Activated effector memory CD4-positive, alpha-beta T cell treated with anti-CD3 and anti-CD28 coated beads, Interleukin-2, amount 50 U/mL, for 16 hours (primary cell): Measurements from ENCODE around the gene FAM20C.

ENCODE experiments used
- DNase-seq: peaks from one replicate; pipeline ENCODE4 v3.0.0-alpha.2; 2020

The FAM20C gene

DNA sequence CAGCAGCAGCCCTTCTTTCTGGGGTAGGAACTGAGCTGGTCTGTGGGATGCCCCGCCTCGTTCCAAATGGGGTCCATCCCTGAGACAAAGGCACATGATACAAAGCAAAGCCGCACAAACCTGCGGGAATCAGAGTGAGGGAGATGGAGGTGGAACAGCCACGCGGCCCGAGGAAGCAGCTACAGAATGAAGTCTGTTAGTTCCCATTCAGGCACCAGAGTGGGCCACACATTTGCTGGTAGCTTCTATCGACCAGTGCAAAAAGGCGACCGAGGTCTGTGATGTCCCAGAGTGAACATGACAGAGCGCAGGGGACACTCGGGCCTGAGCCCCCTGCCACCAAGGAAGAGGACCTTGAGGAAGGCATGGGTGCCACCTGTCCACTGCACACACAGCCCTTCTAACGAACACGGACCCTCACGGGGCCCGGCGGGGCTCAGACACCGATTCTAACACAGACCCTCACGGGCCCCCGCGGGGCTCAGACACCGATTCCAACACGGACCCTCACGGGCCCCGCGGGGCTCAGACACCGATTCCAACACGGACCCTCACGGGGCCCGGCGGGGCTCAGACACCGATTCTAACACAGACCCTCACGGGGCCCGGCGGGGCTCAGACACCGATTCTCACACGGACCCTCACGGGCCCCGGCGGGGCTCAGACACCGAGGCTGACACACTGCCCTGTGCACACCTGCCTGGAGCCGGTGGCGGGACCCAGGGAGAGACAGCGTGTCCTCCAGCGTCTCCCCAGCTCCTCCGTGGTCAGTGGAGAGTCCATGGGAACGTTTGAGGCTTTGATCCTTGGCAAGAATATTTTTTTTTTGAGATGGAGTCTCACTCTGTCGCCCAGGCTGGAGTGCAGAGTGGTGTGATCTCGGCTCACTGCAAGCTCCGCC lies 32.8 kb upstream of the FAM20C start:
- no peak for DNase-seq

DNA sequence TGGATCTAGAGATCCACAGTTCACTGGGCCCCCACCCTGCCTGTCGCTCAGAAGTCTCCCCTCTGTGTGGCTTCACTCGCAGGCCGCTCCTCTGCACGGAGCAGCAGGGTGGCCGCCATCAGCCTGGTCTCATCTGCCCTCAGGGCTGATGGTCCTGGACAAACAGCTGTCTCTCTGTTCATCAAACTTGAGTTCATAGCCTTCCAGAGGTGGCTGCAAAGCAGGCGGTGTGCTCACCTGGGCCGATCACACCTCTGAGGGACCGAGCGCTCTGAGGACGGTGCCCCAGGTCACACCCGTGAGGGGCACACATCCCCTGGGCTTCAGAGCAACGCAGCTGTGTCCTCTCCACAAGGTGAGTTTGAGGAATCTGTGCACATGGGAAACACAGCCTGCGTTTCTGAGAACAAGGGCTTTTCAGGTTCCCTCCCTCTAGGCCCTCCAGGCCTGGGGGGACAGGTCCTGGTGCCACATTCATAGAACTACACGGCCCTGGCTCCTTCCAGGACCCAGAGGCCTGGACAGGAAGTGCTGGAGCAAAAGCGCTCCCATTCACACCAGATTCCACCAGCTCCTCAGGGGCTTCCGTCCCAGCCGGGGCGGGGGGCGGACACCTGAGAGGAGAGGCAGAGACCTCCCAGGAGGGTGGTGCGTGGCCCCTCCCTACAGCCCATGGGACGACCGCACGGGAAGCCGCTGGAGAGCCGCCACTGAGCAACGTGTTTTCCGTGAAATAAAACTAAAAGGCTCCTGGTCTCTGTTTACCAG lies 31.2 kb upstream of the FAM20C start:
- DNase-seq: no peak

DNA sequence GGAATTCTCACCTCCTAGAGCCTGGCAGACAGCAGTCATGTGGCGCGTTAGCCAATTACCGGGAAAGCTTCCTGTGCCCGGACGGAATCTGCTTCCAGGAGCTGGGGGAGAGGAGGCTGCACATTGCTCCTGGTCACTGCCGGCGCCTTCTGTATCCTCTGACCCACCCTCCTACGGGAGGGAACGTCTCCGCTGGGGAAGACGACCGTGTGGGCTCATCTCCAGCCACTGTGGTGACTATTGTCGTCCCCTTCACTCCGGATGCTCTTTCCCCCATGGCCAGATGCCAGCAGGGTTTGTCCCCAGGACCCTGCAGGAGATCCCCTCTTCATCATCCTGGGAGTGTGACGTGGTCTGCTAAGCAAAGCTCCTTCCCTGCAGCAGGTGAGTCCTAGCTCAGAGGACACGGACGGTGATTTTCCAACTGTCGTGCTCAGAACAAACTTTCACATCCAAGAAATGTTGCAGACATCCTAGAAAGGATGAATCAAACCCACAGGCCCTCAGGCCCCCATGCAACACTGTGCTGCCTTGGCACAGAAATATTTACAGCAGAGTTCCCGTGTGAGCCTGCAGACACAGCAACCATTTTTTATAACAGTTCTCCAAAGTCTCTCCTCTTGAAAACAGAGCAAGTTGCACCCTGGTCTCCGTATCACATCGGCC lies 29.6 kb upstream of the FAM20C start:
- DNase-seq: no peak

DNA sequence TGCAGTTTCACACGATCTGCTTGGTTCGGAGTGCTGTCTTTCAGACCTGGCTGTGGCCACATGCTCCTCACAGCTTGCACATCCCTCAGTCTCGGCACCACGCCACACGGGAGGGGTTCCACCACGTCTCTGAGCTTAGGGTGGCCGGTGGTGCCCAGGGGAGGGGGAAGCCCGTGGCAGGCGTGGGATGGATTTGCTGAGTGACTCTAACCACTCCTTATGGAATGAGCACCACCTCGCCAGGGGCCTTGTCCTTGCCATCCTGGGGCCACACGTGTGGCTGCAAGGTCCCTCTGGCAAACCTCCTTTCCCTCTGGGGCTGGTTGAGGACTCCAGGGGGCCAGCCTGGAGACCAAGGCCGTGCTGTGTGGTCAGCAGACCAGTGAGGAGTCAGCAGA lies 29.1 kb upstream of the FAM20C start:
- no peak for DNase-seq

DNA sequence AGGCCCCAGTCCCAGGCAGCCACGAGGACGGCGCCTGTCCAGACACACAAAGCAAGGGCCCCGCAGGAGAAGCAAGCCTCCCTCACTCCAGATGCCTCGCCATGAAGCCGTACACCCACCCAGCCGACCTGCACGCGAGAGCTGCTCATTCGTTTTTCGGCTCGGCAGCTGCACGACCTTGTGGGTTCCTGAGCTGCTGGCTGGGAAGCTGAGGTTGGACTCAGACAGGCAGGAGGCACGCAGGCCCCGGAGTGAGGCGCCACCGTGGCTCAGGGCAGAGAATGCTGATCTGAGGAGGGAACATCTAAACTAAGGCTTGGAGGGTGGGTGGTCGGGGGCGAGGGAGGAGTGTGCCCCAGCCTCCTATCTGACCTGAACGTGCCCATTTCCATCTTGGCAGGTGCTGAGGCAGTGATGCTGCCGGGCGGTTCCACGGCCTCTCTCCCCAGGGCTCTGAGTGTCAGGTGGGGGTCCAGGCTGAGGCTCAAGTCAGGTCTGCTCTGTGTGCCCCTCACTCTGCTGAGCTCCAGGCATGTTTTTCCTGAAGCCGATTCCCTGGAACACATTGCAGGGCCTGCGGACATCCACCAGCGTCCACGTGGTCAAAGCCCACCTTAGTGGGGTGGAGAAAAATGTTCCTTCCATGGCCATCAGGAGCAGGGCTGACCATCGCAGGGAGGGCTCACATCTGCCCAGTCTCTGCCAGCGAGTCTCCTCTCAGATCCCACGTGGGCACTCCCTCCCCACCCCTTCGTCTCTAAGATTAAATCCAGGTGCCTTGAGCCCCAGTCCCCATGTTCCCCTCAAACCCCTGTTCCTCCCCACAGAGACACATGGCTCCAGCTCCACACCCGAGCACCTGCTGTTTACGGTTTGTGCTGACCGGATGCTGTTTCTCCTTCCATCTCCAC lies 28.1 kb upstream of the FAM20C start:
- DNase-seq: no peak

DNA sequence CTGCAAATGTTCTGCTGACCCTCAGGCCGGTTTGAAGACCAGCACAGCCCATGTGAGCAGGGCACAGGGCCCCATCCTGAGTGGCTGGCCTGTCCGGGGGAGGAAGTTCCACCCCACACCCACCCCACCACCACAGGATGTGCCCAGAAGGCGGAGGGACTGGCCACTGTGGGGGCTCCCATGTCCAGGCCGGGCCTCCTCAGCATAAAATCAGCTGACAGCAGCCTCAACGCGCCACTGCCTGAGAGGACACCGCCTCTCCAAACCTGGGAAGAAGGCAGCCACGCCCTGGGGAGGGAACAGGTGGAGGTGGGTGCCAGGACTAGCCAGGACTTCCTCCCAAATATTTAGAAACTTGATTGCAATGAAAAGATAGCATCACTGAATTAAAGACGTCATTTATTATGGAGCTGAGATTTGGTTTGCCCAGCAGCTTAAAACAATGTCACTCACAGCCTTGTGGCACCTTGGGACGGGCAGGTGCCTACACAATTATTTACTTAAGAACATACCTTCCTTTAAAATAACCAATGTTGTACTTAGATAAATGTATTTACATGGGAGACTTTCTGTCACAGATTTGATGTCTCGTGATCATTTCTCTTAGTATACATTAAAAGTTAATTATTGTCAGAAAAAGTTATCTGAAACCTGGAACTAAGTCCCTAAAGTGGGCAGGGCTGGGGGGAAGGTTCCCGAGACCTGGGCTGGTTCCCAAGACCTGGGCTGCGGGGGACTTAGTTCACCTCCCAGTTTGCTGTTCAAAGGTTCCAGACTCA lies 27.3 kb upstream of the FAM20C start:
- no peak for DNase-seq

DNA sequence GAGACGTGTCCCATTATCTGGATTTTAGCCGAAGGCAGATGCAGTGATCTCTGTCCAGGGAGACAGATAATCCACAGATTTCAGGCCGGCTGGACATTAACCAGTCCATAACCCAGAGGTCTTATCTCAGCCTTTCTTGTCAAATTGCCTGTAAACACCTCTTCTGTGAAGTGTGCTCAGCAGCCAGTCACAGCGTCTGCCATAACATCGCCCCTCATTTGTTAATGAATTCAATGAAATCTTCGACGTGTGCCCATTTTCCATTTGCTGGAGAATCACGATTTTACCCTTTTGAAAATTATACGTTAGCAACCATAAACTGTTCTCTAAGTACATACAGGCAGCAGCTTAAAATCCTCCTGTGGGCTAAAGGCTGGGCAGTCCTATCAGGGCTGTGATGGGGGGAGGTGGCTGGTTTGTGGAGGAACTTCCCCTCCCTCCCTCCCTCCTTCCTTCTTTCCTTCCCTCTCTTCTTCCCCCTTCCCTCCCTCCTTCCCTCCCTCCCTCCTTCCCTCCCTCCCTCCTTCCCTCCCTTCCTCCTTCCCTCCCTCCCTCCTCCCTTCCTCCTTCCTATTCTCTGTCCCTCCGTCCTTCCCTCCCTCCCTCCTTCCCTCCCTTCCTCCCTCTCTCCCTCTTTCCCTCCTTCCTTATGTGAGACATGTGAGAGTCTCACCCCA lies 26.6 kb upstream of the FAM20C start:
- no peak for DNase-seq

DNA sequence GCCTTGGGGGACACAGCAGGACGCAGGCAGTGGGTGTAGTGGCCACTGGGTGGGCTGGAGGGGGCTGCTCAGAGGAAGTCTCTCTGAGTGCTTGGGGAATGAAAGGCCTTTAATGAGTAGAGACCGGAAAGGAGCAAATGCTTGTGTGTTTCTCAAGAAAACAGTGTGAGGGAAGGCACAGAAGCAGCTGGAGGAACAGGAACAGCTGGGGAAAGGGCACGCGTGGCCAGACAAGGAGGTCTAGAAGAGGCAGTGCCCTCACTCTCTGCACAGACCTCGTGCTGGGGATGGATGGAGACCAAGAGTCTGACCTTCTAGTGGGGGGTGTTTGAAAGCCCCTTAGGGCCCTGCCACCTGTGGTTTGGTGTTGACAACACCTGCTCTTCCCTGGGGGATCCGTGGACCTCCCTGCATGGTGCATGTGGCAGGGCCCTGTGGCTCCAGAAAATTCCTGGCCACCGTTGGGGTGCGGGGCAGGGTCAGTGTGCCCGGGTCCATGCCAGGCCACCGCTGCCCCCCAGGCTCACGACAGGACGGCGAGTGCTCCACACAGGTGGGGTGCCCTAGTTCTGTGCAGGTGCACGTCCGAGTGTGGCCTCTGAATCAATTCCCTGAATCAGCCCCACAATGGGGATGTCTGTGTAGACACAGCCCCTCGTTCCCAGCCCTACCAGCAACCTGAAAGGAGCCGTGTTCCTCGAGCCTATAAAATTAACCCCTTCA lies 25.9 kb upstream of the FAM20C start:
- DNase-seq: no peak

DNA sequence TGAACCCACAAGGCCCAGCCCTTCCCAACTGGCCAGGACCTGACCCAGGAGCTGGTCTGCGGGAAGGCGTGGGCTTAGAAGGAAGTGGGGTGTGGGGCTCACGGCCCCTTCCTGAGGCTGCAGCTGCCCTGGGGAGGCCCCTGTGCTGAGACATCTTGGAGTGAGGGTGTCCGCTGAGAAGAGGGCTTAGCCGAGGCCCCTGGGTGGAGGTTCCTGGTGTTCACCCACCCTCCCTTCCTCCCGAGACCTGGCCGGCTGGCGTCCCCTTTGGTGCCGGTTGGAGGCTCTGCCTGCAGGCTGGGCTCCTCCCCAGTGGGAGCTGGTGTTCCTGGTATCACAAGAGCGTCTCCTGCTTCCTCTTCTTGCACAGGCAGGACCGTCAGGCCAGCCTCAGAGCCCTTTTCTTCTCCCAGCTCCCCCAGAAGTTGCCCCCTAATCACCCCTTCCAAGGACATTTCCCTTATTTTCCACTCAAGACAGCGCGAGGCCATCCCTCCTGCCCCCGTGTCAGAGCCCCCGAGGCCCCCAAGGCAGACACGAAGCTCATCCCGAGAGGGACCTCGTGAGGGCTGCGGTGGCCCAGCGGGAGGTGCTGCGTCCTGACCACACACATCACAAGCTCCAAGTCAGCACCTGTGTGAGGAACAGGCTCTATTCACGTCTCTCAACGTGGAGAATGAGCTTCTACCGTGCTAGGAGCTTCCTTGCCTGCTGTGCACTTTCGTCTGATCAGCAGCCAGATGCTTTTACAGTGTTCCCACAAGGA lies 25.1 kb upstream of the FAM20C start:
- no peak for DNase-seq

DNA sequence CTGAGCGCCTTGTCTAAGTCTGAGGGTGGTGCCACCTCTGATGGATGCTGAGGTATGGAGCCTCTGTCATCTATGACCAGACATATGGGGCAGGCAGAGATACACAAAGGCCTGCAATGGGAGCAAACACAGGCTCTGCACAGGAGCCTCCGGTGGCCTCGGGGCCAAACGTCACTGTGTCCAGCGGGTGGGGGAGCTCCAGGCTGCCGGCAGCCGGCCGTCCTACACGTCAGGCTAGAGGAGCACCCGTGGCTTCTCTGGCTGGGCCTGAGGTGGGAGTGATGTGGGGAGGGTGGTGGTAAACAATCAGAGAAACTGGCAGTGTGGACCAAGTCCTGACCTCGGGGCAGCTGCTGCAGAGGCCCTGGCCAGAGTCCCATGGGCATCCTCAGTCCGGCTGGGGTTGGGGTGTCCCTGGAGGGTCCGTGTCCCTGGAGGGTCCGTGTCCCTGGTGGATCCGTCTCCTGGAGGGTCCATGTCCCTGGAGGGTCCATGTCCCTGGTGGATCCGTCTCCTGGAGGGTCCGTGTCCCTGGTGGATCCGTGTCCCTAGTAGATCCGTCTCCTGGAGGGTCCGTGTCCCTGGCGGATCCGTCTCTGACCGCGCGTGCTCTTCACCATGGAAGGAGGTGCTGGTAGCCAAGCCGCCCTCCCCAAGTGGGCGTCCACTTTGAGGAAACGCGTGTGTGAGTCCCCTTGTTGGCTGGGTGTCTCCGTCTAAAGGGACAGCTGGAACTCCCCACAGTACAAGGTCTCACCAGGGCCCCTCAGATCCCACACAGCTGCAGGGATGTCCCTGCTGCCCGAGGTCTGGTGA lies 24.2 kb upstream of the FAM20C start:
- no peak for DNase-seq

DNA sequence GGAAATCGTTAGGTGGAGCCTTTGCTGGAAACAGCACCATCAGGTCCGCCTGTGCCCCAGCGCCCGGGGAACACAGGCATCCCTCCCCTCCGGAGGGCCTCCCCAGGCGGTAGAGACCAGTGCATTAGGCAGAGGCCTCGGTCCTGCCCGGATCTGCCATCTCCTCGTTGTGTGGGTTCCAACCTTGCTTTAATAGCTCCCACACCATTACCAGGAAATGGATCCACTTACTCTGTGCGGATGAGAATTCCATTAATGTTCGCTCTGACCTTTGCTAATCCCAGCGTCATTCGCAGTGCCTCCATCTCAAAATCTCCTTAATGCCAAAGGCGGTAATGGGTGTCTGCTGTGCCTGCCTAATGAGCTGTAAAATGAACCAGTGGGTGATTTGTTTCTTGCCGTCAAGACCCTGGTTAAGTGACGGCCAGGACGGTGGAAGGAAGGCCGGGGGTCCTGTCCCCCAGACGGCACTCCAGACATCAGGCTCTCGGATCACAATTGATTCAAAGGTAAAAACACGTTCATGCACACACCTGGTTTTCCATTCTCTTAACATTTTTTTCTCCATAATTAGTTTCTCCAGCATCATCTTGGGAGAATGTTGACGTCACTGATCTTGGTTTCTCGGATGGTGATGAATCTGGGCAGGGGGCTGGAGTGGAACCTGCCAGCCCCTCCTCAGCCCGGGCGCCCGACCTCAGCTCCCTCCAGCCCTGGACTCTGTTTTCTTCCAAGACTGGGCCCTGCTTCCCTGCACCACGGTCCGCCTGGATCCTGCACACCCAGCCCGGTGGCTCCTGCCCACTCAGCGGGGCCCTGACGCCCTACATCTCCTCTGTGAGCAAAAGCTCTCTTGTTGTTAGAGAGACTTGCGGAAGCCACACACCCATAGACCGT lies 22.8 kb upstream of the FAM20C start:
- DNase-seq: no peak

DNA sequence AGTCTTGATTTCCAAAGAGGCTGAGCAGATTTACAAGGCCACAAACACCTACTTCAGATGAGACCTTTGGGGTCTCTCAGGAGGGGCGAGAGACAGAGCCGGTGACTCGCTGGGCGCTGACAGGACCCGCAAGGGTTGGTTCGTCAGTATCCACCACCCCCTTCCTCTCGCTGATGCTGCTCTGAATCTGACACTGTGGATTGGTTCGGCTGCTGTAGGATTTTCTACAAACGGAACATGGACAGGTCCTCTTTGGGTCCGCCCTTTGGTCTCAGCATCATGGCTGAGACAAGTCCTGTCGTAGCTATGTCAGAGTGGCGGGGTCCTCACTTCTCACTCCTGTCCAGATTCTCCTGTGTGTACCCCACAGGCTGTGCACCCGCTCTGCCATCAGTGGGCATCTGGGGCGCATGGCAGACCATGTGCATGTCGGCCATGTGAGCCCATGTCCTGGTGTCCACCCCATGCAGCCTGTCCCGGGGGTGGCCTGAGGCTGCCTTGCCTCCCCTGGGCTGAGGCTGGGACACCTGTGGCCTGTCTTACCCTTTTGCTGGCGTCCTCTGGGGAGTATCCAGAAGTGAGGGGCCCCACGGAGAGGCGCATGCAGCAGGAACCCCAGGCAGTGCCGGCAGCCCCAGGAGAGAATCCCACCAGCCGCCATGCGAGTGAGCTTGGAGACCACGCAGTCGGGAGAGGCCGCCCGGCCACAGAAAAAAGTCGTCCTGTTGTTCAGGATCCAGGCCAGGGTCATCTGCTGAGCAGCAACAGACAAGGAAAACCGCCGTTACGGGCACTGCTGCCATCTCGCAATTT lies 21.6 kb upstream of the FAM20C start:
- DNase-seq: no peak

DNA sequence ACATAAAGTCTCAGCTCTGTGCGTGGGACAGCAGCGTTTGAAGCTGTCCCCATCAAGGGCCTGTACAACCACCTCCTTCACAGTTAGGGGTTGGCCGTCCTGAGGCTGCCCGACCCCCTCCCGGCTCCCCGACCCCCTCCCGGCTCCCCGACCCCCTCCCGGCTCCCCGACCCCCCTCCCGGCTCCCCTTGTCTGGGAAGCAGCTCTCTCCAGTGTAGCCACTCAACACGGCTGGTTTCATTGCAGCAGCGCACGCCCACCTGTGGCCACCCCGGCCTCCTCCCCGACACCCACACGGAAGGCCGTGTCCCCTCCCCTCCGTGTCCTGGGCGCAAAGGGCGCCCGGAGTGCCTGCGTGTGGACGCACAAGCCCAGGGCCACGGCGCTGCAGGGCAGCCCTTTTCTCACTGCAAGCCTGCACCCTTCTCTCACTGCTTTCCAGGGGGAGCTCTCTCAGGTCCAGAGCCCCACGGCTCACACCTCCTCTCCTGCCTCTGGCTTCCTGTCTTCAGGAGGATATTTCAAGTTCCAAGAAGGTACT lies 20.9 kb upstream of the FAM20C start:
- DNase-seq: no peak

DNA sequence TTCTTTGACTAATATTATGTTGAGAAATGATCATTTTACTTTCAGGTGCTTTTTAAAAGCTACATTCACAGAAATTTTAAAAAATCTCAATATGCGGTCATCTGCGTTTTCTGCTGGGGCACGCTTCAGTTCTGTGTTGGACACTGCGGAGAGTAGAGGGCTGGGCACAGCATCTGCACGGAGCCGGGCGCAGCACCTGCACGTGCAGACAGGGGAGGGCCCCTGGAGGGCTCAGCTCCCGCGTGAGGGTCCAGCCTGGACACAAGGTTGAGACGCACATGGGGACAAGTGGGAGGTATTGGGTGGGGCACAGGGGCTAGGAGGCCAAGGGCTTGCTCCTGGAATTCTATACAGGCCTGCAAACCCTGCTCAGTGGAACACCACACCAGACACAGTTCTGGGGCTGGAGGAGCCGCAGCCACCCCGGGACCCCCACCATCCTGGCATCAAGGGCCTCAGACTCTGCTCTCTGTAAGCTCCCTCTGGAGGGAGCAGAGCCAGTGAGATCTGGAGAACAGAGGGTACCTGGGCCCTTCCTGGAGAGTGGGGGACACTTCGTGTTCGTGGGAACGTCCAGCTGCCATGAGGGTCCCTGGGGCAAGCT lies 20.4 kb upstream of the FAM20C start:
- DNase-seq: no peak

DNA sequence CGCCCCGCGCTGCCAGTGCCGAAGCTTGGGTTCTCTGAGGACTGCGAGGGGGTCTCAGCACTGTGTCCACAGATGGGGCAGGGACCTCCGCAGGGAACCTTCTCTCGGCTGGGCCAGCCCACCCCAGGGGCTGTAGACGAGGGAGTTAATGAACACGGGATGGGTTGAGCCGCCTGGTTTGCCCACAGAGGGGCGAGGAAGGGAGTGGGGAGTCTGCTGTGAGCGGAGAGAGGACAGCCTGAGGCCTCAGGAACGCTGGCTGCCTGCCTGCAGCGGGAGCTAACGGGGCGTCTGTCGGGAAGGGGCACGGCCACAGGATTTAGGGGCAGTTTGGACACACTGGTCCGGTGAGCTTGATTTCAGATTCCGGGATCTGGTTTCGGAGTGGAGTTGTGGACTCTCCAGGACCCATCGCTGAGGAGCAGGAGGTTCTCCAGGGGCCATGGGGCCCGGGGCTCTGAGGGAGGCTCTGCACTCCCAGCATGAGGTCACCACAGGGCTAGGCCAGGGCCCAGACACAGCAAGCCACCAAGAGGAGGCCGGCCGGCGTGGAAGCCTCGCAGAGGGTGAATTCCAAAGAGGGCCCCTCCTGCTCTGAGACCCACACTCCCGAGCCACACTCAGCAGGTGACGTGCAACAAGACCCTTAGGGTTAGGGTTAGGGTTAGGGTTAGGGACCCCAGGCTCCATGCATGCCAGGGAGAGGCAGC lies 19.0 kb upstream of the FAM20C start:
- no peak for DNase-seq
